Stimulated activated memory B cell treated with anti-CD40 and anti-IgM and Interleukin-4, amounts not matched to agents 10 μg/mL and 1 μg/mL and 100 μg/mL, for 72 hours (primary cell): Measurements from ENCODE around the gene EVA1A.

ENCODE experiments used
- ATAC-seq: fragments of 150-1000 bp; cut with Tn5 transposase; 2 replicates; pipeline ENCODE4 v1.10.0; 2021
- H3K27ac Mint-ChIP-seq: one replicate; pipeline ENCODE4 v1.8.0; 2022; ENCODE audit warnings: mild to moderate bottlenecking, mixed read lengths
- H3K27me3 Mint-ChIP-seq: one replicate; pipeline ENCODE4 v1.8.0; 2022; ENCODE audit warnings: mixed read lengths
- H3K36me3 Mint-ChIP-seq: one replicate; pipeline ENCODE4 v1.8.0; 2022; ENCODE audit warnings: mixed read lengths
- H3K4me1 Mint-ChIP-seq: one replicate; pipeline ENCODE4 v1.8.0; 2022; ENCODE audit warnings: mixed read lengths
- H3K4me3 Mint-ChIP-seq: one replicate; pipeline ENCODE4 v1.8.0; 2022; ENCODE audit warnings: mild to moderate bottlenecking, moderate library complexity, mixed read lengths
- H3K9me3 Mint-ChIP-seq: one replicate; pipeline ENCODE4 v1.8.0; 2022; ENCODE audit warnings: mixed read lengths

The EVA1A gene

GRCh38 chr2:75524276-75524911 lies 36.3 kb downstream of the EVA1A start:
- H3K27ac Mint-ChIP-seq: no peak overlapping the region
- no peak for ATAC-seq
- H3K9me3 Mint-ChIP-seq: no peaks in the 10 kb centered on the region
- no peaks in the 10 kb centered on the region for H3K36me3 Mint-ChIP-seq
- H3K4me3 Mint-ChIP-seq: no peak overlapping the region
- H3K4me1 Mint-ChIP-seq: no peaks in the 10 kb centered on the region
- H3K27me3 Mint-ChIP-seq: peaks cover 19% of the 10 kb centered on the region

- H3K27me3 Mint-ChIP-seq: peaks cover 18% of the 10 kb centered on the region
- no peaks in the 10 kb centered on the region for H3K9me3 Mint-ChIP-seq
- no peaks in the 10 kb centered on the region for H3K4me1 Mint-ChIP-seq
- H3K36me3 Mint-ChIP-seq: no peaks in the 10 kb centered on the region
- no peak overlapping the region for H3K27ac Mint-ChIP-seq
- H3K4me3 Mint-ChIP-seq: no peak overlapping the region
- no peak for ATAC-seq
Observed at GRCh38 chr2:75523313-75524275, 37.1 kb downstream of the EVA1A start.

GRCh38 chr2:75522543-75523312 lies 38.0 kb downstream of the EVA1A start:
- Mint-ChIP-seq H3K9me3 (no peaks in the 10 kb centered on the region), H3K27me3 (peaks cover 21% of the 10 kb centered on the region), H3K36me3 (no peaks in the 10 kb centered on the region), H3K27ac (no peak overlapping the region), H3K4me1 (no peaks in the 10 kb centered on the region), H3K4me3 (no peak overlapping the region)
- ATAC-seq: no peak

GRCh38 chr2:75521225-75521872 lies 39.4 kb downstream of the EVA1A start:
- H3K36me3 Mint-ChIP-seq: no peaks in the 10 kb centered on the region
- no peak overlapping the region for H3K4me3 Mint-ChIP-seq
- H3K27ac Mint-ChIP-seq: no peak overlapping the region
- H3K9me3 Mint-ChIP-seq: no peaks in the 10 kb centered on the region
- peaks cover 20% of the 10 kb centered on the region for H3K27me3 Mint-ChIP-seq
- no peak for ATAC-seq
- H3K4me1 Mint-ChIP-seq: no peaks in the 10 kb centered on the region

- peaks cover 20% of the 10 kb centered on the region for H3K27me3 Mint-ChIP-seq
- no peak for ATAC-seq
- no peaks in the 10 kb centered on the region for H3K36me3 Mint-ChIP-seq
- no peaks in the 10 kb centered on the region for H3K9me3 Mint-ChIP-seq
- H3K27ac Mint-ChIP-seq: no peak overlapping the region
- no peak overlapping the region for H3K4me3 Mint-ChIP-seq
- no peaks in the 10 kb centered on the region for H3K4me1 Mint-ChIP-seq
Observed at GRCh38 chr2:75519843-75520242, 40.9 kb downstream of the EVA1A start.

GRCh38 chr2:75518638-75519465 lies 41.9 kb downstream of the EVA1A start:
- Mint-ChIP-seq H3K4me3 (no peak overlapping the region), H3K27me3 (peaks cover 20% of the 10 kb centered on the region)

GRCh38 chr2:75517547-75518230 lies 43.0 kb downstream of the EVA1A start:
- peaks cover 20% of the 10 kb centered on the region for H3K27me3 Mint-ChIP-seq
- no peak overlapping the region for H3K4me3 Mint-ChIP-seq
- no peak overlapping the region for H3K27ac Mint-ChIP-seq
- no peak for ATAC-seq
- no peaks in the 10 kb centered on the region for H3K4me1 Mint-ChIP-seq
- peaks cover 3% of the 10 kb centered on the region for H3K9me3 Mint-ChIP-seq
- H3K36me3 Mint-ChIP-seq: no peaks in the 10 kb centered on the region

More at GRCh38 chr2:75518638-75519465, 41.9 kb downstream of the EVA1A start:
- no peaks in the 10 kb centered on the region for H3K4me1 Mint-ChIP-seq
- H3K36me3 Mint-ChIP-seq: no peaks in the 10 kb centered on the region
- no peak overlapping the region for H3K27ac Mint-ChIP-seq
- no peaks in the 10 kb centered on the region for H3K9me3 Mint-ChIP-seq
- no peak for ATAC-seq

- Mint-ChIP-seq H3K27me3 (peaks cover 26% of the 10 kb centered on the region), H3K36me3 (no peaks in the 10 kb centered on the region), H3K4me3 (no peak overlapping the region), H3K4me1 (no peaks in the 10 kb centered on the region), H3K27ac (no peak overlapping the region), H3K9me3 (peaks cover 9% of the 10 kb centered on the region)
- no peak for ATAC-seq
Observed at GRCh38 chr2:75516378-75517360, 44.1 kb downstream of the EVA1A start.

- no peak overlapping the region for H3K4me3 Mint-ChIP-seq
- no peak overlapping the region for H3K27ac Mint-ChIP-seq
- no peaks in the 10 kb centered on the region for H3K36me3 Mint-ChIP-seq
- H3K27me3 Mint-ChIP-seq: peaks cover 27% of the 10 kb centered on the region
- H3K4me1 Mint-ChIP-seq: no peaks in the 10 kb centered on the region
- no peak for ATAC-seq
- H3K9me3 Mint-ChIP-seq: peaks cover 10% of the 10 kb centered on the region
Observed at GRCh38 chr2:75515584-75516368, 45.0 kb downstream of the EVA1A start.

- no peak overlapping the region for H3K27ac Mint-ChIP-seq
- no peaks in the 10 kb centered on the region for H3K4me1 Mint-ChIP-seq
- H3K4me3 Mint-ChIP-seq: no peak overlapping the region
- H3K9me3 Mint-ChIP-seq: peaks cover 12% of the 10 kb centered on the region
- H3K27me3 Mint-ChIP-seq: peaks cover 32% of the 10 kb centered on the region
- no peak for ATAC-seq
- H3K36me3 Mint-ChIP-seq: no peaks in the 10 kb centered on the region
Observed at GRCh38 chr2:75513616-75514170, 47.0 kb downstream of the EVA1A start.

- Mint-ChIP-seq H3K4me1 (no peaks in the 10 kb centered on the region), H3K27me3 (peaks cover 26% of the 10 kb centered on the region), H3K4me3 (no peak overlapping the region), H3K27ac (no peak overlapping the region), H3K9me3 (peaks cover 18% of the 10 kb centered on the region), H3K36me3 (no peaks in the 10 kb centered on the region)
- no peak for ATAC-seq
Observed at GRCh38 chr2:75512455-75513212, 48.1 kb downstream of the EVA1A start.
